ENCODE measurements around the gene NISCH.

The NISCH gene

DNA sequence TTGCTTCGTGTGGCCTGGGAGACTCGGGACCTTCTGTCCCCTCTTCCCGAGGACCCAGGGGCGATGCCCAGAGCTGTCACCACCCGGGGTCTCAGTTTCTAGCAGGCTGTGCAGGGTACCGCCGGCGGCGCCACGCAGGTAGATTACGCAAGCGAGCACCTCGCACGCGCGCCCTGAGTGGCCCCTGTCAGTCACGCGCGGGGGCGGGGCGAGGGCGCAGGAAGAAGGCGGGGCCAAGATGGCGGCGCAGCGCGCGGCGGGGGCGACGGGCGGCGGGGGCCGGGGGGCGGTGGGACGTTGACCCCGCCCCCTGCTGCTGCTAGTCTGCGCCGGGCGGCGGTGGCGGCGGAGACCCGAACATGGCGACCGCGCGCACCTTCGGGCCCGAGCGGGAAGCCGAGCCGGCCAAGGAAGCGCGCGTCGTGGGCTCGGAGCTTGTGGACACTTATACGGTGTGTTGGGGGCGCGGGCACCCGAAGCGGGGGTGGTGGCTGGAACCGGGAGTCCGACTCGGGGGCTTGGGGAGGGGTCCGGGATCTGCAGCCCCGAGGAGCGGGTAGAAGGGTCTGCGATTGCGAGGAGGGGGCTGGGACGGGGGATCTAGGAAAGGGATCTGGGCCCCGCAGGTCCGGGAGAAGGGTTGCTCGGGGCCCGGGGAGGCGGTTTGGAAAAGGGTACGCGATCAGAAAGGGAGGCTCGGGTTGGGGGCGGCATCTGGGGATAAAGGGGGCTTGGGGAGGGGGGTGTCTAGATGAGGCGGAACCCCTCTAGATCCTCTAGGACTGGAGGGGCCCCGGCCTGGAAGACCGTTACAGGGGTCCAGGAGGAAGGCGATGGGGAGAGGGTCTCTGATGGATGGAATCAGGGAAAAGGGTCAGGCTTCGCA, at the start of gene NISCH:
Gene NISCH, plus strand, starts transcription at position 322 of the 886 bp plus-strand sequence. Its CDS starts 38 bp downstream, at position 360.
- Histone ChIP-seq H3K27me3 (ENCODE audit: control insufficient read depth, insufficient read depth, low read length) (no peaks in the 10 kb centered on the region), H3K36me3 (ENCODE audit: control insufficient read depth, insufficient read depth, low read length) (peaks cover 8% of the 10 kb centered on the region; the same call in 1 of the 2 replicates), H3K4me3 (ENCODE audit: low read length) (peak within 1 kb of the TSS; percentile 97), H3K27ac (ENCODE audit: low read length) (no peak within 1 kb of the TSS), H3K9me3 (ENCODE audit: control insufficient read depth, insufficient read depth, low read length) (no peaks in the 10 kb centered on the region), H3K4me1 (ENCODE audit: control insufficient read depth, insufficient read depth, low read length) (peaks cover 10% of the 10 kb centered on the region)
- DNase-seq (ENCODE audit: low read depth, low spot score): no peak
- no CpG with 5 or more reads among the region's 86 CpGs for WGBS (ENCODE audit: insufficient coverage, insufficient read length)

DNA sequence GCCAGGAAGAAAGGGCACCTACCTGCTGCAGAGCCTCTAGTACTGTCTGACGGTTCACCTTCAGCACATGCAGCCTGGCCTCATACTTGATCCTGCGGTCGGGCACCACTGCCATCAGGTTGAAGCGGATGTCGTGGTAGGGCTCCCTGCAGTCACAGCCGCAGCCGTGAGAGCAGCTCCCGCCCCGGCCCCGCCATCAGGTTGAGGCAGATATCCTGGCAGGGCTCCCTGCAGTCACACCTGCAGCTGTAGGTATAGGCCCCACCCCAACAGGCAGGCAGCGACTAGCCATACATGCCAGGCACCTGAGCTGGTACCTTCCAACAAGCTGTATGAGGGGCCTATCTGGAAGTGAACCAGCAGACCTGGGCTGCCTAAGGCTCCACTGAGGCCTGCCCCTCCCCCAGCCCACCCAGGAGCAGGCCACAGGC, 49.2 kb upstream of the NISCH start:
- Histone ChIP-seq H3K36me3 (ENCODE audit: control insufficient read depth, insufficient read depth, low read length) (peaks cover 52% of the 10 kb centered on the region), H3K9me3 (ENCODE audit: control insufficient read depth, insufficient read depth, low read length) (no peaks in the 10 kb centered on the region), H3K4me3 (ENCODE audit: low read length) (no peak overlapping the region), H3K27ac (ENCODE audit: low read length) (no peak overlapping the region), H3K4me1 (ENCODE audit: control insufficient read depth, insufficient read depth, low read length) (no peaks in the 10 kb centered on the region), H3K27me3 (ENCODE audit: control insufficient read depth, insufficient read depth, low read length) (no peaks in the 10 kb centered on the region)
- no CpG with 5 or more reads among the region's 11 CpGs for WGBS (ENCODE audit: insufficient coverage, insufficient read length)
- no peak for DNase-seq (ENCODE audit: low read depth, low spot score)

DNA sequence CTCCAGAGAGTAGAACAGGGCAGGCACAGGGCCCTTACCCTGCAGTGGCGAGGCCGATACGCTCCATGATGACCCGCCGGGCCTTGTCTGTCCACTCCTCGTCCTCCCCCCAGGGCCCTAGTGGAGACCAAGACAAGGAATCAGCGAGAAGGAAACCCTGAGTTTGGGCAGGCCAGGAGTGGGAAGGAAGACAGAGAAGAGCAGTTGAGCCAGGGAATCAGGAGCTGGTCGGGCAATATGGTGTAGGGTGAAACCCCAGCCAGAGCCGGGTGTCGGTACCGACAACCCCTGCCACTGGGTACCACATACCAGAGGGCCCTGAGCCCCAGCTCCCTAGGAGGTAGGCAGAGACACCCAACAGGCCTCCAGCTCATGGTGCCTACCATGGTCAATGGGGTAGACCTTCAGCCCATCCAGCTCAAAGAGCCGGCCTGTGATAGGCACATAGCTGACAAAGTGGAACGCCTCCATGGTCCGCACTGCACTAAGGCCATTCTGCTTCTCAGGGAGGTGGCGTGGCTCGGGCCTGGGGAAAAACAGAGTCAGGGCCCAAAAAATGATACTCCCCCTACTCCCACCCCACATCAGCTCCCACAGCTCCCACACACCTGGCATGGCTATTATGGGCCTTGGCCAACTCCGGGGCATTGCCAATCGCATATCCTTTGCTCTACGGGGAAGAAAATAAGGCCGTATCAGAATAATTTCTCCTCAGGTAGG, 48.5 kb upstream of the NISCH start:
- no peak overlapping the region for H3K27ac ChIP-seq (ENCODE audit: low read length)
- H3K36me3 ChIP-seq (ENCODE audit: control insufficient read depth, insufficient read depth, low read length): peaks cover 46% of the 10 kb centered on the region
- peaks cover 2% of the 10 kb centered on the region; the same call in 1 of the 2 replicates for H3K4me1 ChIP-seq (ENCODE audit: control insufficient read depth, insufficient read depth, low read length)
- H3K4me3 ChIP-seq (ENCODE audit: low read length): no peak overlapping the region
- no CpG with 5 or more reads among the region's 20 CpGs for WGBS (ENCODE audit: insufficient coverage, insufficient read length)
- no peaks in the 10 kb centered on the region for H3K27me3 ChIP-seq (ENCODE audit: control insufficient read depth, insufficient read depth, low read length)
- no peak for DNase-seq (ENCODE audit: low read depth, low spot score)
- H3K9me3 ChIP-seq (ENCODE audit: control insufficient read depth, insufficient read depth, low read length): no peaks in the 10 kb centered on the region

DNA sequence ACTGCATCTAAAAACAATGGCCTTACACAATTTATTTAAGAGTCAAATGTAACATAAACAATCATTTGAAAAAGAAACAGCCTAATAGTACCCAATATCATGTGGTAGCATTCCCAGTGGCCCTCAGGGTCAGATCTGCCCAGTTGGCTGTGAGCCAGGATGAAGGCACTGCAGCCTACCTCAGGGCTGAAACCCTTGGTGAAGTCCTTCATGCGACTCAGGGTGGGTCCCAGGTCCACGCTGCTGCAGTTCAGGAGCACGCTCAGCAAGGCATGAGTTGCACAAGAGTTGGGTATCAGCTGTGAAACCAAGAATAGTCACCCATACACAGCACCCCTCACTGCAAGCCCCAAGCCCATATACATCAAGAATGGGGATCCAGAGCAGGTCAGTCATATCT, 47.6 kb upstream of the NISCH start:
- DNase-seq (ENCODE audit: low read depth, low spot score): no peak
- Histone ChIP-seq H3K9me3 (ENCODE audit: control insufficient read depth, insufficient read depth, low read length) (no peaks in the 10 kb centered on the region), H3K27ac (ENCODE audit: low read length) (no peak overlapping the region), H3K4me3 (ENCODE audit: low read length) (no peak overlapping the region), H3K27me3 (ENCODE audit: control insufficient read depth, insufficient read depth, low read length) (no peaks in the 10 kb centered on the region), H3K36me3 (ENCODE audit: control insufficient read depth, insufficient read depth, low read length) (peaks cover 39% of the 10 kb centered on the region), H3K4me1 (ENCODE audit: control insufficient read depth, insufficient read depth, low read length) (peaks cover 2% of the 10 kb centered on the region; the same call in 1 of the 2 replicates)
- WGBS (ENCODE audit: insufficient coverage, insufficient read length): no CpG with 5 or more reads among the region's 3 CpGs

DNA sequence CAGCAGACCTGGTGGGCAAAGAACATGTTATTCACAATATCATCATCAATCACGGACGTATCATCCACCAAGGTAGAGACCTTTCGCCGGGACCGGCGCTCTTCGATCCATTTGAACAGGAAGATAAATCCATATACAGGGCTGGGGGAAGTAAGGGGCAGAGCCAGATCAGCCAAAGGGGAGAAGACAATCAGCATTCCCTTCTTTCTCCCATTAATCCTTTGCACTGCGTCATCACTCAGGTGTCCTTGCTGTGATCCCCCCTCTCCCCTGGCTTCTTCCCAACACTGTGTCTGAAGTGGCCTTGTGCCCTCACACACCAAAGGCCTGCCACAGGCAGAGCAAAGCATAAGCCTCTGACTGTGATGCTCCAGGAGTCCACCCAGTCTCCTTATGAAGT, 46.9 kb upstream of the NISCH start:
- peaks cover 32% of the 10 kb centered on the region for H3K36me3 ChIP-seq (ENCODE audit: control insufficient read depth, insufficient read depth, low read length)
- H3K27me3 ChIP-seq (ENCODE audit: control insufficient read depth, insufficient read depth, low read length): no peaks in the 10 kb centered on the region
- no CpG with 5 or more reads among the region's 8 CpGs for WGBS (ENCODE audit: insufficient coverage, insufficient read length)
- H3K9me3 ChIP-seq (ENCODE audit: control insufficient read depth, insufficient read depth, low read length): no peaks in the 10 kb centered on the region
- H3K4me3 ChIP-seq (ENCODE audit: low read length): no peak overlapping the region
- H3K4me1 ChIP-seq (ENCODE audit: control insufficient read depth, insufficient read depth, low read length): peaks cover 2% of the 10 kb centered on the region; the same call in 1 of the 2 replicates
- no peak for DNase-seq (ENCODE audit: low read depth, low spot score)
- H3K27ac ChIP-seq (ENCODE audit: low read length): no peak overlapping the region

DNA sequence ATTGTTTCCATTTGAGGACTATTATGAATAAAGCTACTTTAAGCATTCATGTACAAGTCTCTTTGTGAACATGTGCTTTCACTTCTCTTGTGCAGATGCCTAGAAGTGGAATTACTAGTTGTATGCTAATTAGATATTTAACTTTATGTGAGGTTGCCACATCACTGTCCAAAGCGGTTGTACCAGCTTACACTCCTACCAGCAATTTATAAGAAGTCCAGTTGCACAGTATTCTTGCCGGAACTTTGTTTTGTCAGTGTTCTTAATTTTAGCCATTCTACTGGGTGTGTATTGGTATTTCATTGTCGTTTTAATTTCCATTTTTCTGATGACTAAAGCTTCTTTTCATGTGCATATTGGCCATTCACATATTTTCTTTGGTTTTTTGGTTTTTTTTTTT, 39.6 kb upstream of the NISCH start:
- WGBS (ENCODE audit: insufficient coverage, insufficient read length): no CpG with 5 or more reads among the region's 3 CpGs

DNA sequence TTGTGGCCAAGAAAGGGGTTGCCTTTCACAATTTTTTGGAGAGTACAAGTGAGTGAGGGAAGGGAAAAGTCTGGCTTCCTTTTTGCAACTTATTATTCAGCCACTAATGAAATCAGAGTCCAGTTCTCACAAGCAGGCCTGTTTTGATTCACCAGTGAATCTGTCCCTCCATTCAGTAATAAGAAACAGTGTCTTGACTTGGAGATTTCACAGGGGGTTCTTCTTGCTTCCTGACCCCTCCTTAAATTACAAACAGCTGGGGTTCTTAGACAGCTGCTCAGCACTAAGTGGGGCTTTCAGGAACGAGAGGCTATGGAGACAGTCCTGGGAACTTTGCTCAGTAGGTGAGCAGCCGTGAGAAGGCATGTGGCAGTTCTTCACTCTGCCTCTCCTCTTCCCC, 35.0 kb upstream of the NISCH start:
- Histone ChIP-seq H3K4me3 (ENCODE audit: low read length) (no peak overlapping the region), H3K4me1 (ENCODE audit: control insufficient read depth, insufficient read depth, low read length) (0 out of 2 replicates have a peak, but pooled peaks cover 2% of the 10 kb centered on the region), H3K27ac (ENCODE audit: low read length) (no peak overlapping the region), H3K9me3 (ENCODE audit: control insufficient read depth, insufficient read depth, low read length) (no peaks in the 10 kb centered on the region), H3K27me3 (ENCODE audit: control insufficient read depth, insufficient read depth, low read length) (no peaks in the 10 kb centered on the region), H3K36me3 (ENCODE audit: control insufficient read depth, insufficient read depth, low read length) (no peaks in the 10 kb centered on the region)
- no CpG with 5 or more reads among the region's 2 CpGs for WGBS (ENCODE audit: insufficient coverage, insufficient read length)
- no peak for DNase-seq (ENCODE audit: low read depth, low spot score)

More for the DNA sequence above, 39.6 kb upstream of the NISCH start:
- Histone ChIP-seq H3K27ac (ENCODE audit: low read length) (no peak overlapping the region), H3K27me3 (ENCODE audit: control insufficient read depth, insufficient read depth, low read length) (no peaks in the 10 kb centered on the region), H3K4me3 (ENCODE audit: low read length) (no peak overlapping the region), H3K36me3 (ENCODE audit: control insufficient read depth, insufficient read depth, low read length) (no peaks in the 10 kb centered on the region), H3K9me3 (ENCODE audit: control insufficient read depth, insufficient read depth, low read length) (no peaks in the 10 kb centered on the region), H3K4me1 (ENCODE audit: control insufficient read depth, insufficient read depth, low read length) (peaks cover 2% of the 10 kb centered on the region; the same call in 1 of the 2 replicates)
- no peak for DNase-seq (ENCODE audit: low read depth, low spot score)

DNA sequence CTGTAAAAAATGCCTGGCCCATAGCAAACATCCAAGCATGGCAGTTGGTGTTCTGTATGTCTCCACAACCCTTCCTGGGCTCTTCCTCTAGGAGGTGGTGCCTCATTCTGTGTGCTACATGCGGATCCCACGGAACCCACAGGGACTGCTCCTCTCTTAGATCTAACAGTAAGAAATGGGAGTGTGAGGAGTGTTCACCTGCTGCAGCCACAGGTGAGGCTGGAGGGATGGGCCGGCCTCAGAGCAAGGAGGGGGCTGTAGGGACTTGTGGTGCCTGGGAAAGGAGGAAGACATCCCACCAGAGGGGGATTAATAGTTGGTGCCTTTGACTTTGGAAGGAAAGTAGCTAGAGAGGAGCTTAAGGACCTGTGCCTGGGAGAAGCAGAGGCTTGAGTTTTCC, 32.7 kb upstream of the NISCH start:
- Histone ChIP-seq H3K27me3 (ENCODE audit: control insufficient read depth, insufficient read depth, low read length) (no peaks in the 10 kb centered on the region), H3K27ac (ENCODE audit: low read length) (no peak overlapping the region), H3K4me3 (ENCODE audit: low read length) (no peak overlapping the region), H3K4me1 (ENCODE audit: control insufficient read depth, insufficient read depth, low read length) (0 out of 2 replicates have a peak, but pooled peaks cover 2% of the 10 kb centered on the region), H3K9me3 (ENCODE audit: control insufficient read depth, insufficient read depth, low read length) (no peaks in the 10 kb centered on the region), H3K36me3 (ENCODE audit: control insufficient read depth, insufficient read depth, low read length) (no peaks in the 10 kb centered on the region)
- WGBS (ENCODE audit: insufficient coverage, insufficient read length): no CpG with 5 or more reads among the region's 3 CpGs
- no peak for DNase-seq (ENCODE audit: low read depth, low spot score)

DNA sequence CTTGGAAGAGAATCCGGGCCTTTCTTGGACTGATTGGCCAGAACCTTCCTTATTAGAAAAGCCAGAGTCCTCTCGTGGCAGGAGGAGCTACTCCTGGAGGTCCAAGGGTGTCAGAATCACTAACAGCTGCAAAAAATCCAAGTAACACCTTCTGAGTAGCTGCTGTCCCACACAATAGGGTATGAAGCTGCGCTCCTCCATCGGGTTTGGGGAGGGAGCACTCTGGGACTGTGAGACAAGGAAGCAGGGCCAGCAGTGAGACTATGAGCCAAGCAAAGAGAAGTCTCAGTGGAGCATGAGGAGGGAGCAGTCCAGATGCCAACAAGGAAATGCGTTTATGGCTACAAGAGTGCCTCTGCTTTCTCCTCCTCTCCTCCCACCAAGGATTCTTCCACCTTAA, 32.2 kb upstream of the NISCH start:
- WGBS (ENCODE audit: insufficient coverage, insufficient read length): no CpG with 5 or more reads among the region's 5 CpGs
- Histone ChIP-seq H3K4me3 (ENCODE audit: low read length) (no peak overlapping the region), H3K4me1 (ENCODE audit: control insufficient read depth, insufficient read depth, low read length) (0 out of 2 replicates have a peak, but pooled peaks cover 2% of the 10 kb centered on the region), H3K27me3 (ENCODE audit: control insufficient read depth, insufficient read depth, low read length) (no peaks in the 10 kb centered on the region), H3K27ac (ENCODE audit: low read length) (no peak overlapping the region), H3K9me3 (ENCODE audit: control insufficient read depth, insufficient read depth, low read length) (no peaks in the 10 kb centered on the region), H3K36me3 (ENCODE audit: control insufficient read depth, insufficient read depth, low read length) (no peaks in the 10 kb centered on the region)
- DNase-seq (ENCODE audit: low read depth, low spot score): no peak

DNA sequence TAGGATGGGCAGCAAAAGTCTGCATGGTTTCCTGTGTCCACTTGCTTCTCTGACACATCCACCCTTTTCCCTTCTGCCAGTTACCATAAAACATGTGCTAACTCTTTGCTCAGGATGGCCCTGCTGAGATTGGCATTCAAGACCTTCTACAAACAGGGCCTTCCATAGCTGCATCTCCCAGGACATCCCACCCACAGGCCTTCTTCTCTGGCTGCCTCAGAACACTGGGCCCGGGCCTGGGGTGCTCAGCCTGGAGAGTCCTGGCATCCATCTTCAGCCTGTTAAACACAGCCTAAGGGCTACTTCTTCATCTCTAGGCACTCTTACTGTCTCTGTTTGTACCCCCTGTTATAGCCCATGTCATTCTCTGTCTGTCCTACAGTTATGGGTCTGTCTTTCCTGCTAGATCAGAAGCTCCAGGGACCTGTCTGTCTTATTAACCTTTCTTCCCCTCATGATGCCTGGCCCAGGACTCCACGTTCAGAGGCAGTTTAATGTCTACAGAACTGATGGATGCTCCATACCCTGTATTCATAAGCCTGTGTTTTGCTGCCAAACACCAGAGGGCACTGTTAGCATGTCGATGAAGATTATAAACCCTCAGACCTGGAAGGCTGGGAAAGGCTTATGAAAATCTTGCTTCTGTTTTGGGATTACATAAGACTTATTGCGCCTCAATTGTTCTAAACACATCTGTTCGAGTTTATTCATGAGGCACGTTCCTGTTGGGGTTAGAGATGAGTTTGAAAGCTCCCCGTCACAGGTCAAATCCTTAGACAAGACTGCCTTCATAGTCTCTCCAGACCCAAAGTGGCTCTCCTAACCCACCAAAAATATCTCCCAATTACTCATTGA, 27.0 kb upstream of the NISCH start:
- no CpG with 5 or more reads among the region's 7 CpGs for WGBS (ENCODE audit: insufficient coverage, insufficient read length)
- H3K4me3 ChIP-seq (ENCODE audit: low read length): no peak overlapping the region
- DNase-seq (ENCODE audit: low read depth, low spot score): no peak
- H3K4me1 ChIP-seq (ENCODE audit: control insufficient read depth, insufficient read depth, low read length): no peaks in the 10 kb centered on the region
- no peaks in the 10 kb centered on the region for H3K27me3 ChIP-seq (ENCODE audit: control insufficient read depth, insufficient read depth, low read length)
- H3K9me3 ChIP-seq (ENCODE audit: control insufficient read depth, insufficient read depth, low read length): no peaks in the 10 kb centered on the region
- no peaks in the 10 kb centered on the region for H3K36me3 ChIP-seq (ENCODE audit: control insufficient read depth, insufficient read depth, low read length)
- H3K27ac ChIP-seq (ENCODE audit: low read length): no peak overlapping the region
